ENCODE data around the gene LINC00305.

LINC00305 gene

GRCh38 chr18:64115881-64116280 lies 33.0 kb downstream of the LINC00305 start:
- DNase-seq (ENCODE audit: low spot score) = no peak

DNA sequence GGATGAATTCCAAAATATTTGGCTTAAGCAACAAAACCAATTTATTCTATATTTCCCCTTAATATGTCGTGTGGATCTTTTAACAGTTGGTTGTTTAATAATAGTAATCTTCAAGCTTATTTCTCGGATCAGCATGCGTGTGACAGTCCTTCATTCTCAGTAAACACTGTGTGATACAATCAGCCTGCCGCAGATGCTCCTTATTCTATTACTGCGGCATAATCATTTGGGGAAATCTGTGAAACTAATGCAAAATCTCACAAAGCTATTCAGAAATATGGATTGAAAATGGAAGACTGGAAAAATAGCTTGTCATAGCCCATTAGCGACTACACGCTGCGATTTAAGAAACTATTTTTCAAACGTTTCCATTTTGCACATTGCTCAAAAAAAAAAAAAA lies 36.9 kb downstream of the LINC00305 start:
- DNase-seq (ENCODE audit: low spot score) = no peak

- DNase-seq (ENCODE audit: low spot score) = no peak
Observed at GRCh38 chr18:64110692-64111480, 38.0 kb downstream of the LINC00305 start.

GRCh38 chr18:64103986-64104385 lies 44.9 kb downstream of the LINC00305 start:
- no peak for DNase-seq (ENCODE audit: low spot score)

DNA sequence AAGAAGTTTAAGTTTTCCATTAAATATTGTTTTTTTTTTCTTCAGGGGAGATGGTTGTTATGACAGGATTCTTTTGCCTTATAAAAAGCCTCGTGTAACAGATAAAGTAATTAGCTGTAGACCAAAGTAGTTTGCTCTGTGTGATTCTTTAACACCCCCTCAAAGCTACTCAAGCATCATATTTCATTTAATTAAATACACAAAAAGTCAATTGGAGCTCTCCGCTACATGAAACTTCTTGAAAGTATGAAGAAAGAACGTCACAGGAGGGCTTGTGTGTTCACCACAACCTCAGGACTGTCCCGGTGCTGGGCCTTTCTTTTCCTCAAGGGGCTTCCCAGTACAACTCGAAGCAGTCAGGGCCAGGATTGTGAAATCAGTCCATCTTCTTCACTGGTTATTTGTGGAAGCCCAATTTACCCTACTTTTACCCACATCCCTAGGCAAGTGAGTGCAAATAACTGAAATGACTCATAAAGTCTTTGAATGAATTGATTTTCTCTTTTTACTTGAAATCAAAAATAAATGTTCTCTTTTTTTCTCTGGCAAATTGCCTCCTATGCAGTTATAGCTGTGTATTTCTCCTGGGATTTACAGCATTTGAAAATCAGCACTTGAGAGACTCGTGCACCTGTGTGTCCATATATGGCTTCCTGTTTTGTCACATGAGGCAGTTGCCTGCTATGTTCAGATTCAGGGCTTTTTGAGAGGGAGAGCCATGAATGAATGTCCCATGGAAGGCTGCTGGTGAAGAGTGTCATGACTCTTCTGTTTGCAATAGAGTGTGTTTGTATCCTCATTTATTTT lies 48.6 kb downstream of the LINC00305 start:
- no peak for DNase-seq (ENCODE audit: low spot score)

DNA sequence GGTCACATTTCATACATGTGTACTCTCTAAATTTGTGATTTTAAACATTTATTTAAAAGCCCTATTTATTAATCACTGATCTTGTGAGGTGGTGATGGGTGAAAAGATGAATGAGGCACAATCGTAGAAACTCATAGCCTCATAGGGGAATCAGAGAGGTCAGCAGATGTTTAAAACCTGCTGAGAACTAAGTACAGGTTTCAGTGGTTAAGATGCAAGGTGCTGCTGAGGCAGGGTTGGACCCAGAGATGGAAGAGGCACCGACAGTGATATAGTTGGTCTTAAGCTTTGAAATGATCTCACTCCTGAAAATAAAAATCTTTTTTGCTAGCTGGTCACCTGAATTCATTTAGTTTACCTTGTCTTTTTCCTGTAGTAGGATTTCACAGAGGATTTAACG lies 49.6 kb downstream of the LINC00305 start:
- DNase-seq (ENCODE audit: low spot score) = no peak

DNA sequence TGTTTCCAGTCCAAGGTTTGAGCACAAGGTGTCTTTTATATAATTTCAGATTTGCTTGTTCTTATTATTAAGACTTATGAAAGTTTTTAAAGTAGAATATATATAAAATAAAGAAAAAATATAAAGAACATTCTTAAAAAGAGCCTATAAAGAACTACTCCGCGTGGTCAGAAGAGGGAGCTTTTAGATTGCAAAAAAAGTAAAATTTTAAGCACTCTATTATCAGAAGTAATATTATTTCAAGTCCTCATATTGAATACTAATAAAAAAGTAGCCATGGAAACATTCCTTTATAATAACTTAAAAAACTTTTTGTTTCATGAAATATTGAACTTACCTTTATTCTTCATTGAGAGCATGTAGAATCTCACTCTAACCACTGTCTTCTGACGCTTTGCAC lies 51.4 kb downstream of the LINC00305 start:
- no peak for DNase-seq (ENCODE audit: low spot score)

DNA sequence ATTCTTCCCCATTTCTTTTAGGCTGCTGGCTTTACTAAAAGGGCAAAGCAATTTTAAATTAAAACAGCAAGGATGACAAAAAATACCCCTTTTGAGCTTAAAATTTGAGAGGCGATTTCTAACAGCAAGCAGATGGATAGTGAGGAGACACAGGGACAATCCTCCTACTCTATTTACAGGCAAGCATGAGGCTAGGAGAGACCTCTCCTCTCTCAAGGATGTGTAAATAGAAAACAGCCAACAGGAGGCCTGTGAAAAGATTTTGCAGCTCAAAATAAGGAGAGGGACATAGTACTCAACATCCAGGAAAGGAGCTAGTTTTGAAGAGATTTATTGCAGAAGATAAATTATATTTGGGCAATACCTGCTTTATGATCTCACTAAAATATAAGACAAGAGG lies 53.8 kb downstream of the LINC00305 start:
- no peak for DNase-seq (ENCODE audit: low spot score)

- no peak for DNase-seq (ENCODE audit: low spot score)
Observed at GRCh38 chr18:64094210-64094609, 54.7 kb downstream of the LINC00305 start.

DNA sequence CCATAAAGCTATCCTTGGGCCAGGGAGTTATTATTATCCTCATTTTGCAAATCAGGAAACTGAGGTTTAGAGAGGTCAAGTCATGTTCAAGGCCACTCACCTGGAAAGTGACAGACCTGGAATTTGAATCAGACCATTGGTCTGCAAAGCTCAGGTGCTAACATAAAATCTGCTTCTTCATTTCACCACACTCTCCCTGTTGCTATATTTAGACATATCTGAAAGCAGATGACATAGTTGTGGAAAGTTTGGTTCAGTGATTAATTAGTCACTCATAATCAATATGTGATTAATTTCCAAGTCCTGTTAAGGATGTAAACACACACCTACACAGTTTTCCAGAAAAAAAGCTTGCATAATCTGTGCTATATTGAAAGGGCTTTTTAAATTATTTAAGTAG lies 57.4 kb downstream of the LINC00305 start:
- DNase-seq (ENCODE audit: low spot score) = no peak

DNA sequence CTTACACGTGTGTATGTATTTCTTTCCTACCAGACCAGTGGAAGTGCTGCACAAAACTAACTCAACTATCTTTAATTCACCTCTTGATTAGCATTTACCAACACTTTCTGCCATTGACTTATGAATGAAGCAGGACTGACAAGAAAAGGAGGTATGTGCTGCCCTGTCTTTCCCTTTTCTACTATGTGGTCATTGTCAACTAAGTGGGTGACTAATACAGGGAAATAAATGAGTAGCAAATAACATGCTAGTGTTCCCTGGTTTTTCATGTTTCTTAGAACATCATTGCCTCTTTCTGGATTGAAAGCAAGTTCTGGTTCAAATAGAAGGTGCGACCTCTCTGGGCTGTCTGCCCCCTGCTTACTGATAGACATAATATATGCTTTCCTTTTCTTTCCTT lies 58.0 kb downstream of the LINC00305 start:
- no peak for DNase-seq (ENCODE audit: low spot score)

DNA sequence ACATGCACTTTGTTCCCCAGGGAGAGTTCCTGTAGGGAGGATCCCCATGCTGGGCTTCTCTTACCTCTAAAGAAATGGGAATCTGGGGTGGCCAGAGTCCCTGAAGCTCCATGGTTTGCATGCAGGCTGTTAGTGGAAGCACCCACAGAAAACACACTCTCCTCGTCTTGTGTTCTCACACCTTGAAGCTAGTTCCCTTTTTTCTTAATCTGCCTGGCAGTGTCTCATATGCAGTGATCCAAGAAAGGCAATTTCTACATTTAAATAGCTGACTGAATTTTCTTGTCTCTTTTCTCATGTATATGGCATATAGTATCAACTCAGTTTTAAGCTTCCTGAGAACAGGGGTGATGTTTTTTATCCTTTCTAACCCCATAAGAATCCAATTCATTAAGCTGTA lies 65.0 kb downstream of the LINC00305 start:
- no peak for DNase-seq (ENCODE audit: low spot score)

- no peak for DNase-seq (ENCODE audit: low spot score)
Observed at GRCh38 chr18:64082513-64082912, 66.4 kb downstream of the LINC00305 start.

- DNase-seq (ENCODE audit: low spot score) = no peak
Observed at GRCh38 chr18:64082054-64082453, 66.8 kb downstream of the LINC00305 start.

DNA sequence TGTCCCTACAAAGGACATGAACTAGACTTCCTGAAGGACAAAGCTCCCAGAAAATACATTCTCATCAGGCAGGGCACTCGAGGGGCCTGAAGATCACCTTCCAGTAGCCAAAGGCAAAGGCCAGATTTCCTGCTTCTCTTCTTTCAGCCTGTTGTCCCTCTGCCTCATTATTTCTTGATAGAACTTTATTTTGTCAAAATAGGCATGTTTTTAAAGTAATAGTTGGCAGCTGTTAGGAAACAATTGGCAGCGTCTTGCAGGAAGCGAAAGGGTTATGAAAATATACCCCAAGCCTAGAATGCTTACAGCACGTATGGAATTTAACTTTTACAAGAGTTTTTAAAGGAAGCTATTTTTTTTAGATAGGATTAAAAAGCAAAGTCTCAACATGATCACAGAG lies 74.9 kb downstream of the LINC00305 start:
- no peak for DNase-seq (ENCODE audit: low spot score)

GRCh38 chr18:64055019-64055418 lies 93.9 kb downstream of the LINC00305 start:
- no peak for DNase-seq (ENCODE audit: low spot score)

- no peak for DNase-seq (ENCODE audit: low spot score)
Observed at GRCh38 chr18:64053246-64053645, 95.6 kb downstream of the LINC00305 start.

GRCh38 chr18:64052772-64053171 lies 96.1 kb downstream of the LINC00305 start:
- DNase-seq (ENCODE audit: low spot score) = no peak

- no peak for DNase-seq (ENCODE audit: low spot score)
Observed at GRCh38 chr18:64044616-64045015, 104.3 kb downstream of the LINC00305 start.

GRCh38 chr18:64042728-64043358 lies 106.0 kb downstream of the LINC00305 start:
- no peak for DNase-seq (ENCODE audit: low spot score)

DNA sequence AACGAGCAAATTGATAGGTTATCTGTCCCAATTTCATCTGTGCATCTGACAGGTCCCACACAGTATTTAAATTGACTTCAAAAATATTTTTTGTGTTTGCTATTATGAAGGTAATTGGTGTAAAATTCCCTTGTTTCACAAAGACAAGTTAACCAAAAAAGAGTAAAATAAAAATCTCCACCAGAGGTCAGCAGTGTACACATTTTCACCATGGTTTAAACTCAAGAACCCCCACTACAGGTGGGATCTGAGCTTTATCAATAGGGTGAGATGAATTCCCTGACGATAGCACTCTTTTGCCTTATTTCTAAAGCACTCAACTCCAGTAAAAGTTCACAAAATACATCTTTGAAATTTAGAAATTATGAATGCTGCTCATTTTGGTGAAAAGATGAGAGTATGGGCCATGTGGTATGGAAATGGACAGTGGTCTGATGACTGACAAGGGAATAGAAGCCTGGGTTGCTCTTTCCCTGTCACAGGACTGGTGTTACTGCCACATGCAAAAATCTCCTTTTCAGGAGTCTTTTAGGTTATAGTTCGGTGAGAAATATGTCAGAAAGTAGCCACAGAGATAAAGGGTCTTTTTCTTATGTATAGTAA lies 111.0 kb downstream of the LINC00305 start:
- no peak for DNase-seq (ENCODE audit: low spot score)

GRCh38 chr18:64032312-64032711 lies 116.6 kb downstream of the LINC00305 start:
- DNase-seq (ENCODE audit: low spot score) = no peak

DNA sequence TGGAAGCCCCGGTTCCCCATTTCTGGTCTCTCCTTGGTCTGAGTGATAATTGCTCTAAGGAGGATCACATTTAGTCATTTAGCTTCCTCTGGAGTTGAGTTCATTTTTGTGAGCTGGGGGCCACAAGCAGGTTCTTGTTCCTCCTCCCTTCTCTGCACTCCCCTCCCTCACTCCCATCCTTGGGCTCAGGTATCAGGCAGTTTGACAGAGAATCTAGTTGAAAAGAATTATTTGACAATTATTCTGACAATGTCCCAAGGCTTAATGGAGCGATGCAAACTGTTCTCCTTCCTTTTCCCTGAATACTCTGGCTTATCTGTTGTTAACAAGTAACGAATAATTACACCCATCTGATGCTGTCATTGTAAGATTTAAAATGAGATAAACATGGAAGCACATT lies 117.5 kb downstream of the LINC00305 start:
- DNase-seq (ENCODE audit: low spot score) = no peak
